HL-60 (cell line): ENCODE measurements around the gene GLCE.

Experiments
- DNase-seq, 2 experiments: peaks; one replicate each; pipeline ENCODE4 v3.0.0-alpha.2; 2010 to 2020; ENCODE audit warnings: low read depth in 1 of 2, low spot score in 1 of 2
- H3K27ac ChIP-seq: fragments of 250-450 bp; sonication (Bioruptor Pico); replicated peaks from 2 replicates; pipeline ENCODE4 v1.5.1; 2020; ENCODE audit warnings: mild to moderate bottlenecking, moderate library complexity
- H3K27me3 ChIP-seq: fragments of 250-450 bp; sonication (Bioruptor Pico); 2 replicates; pipeline ENCODE4 v1.5.1; 2021; ENCODE audit warnings: mild to moderate bottlenecking, moderate library complexity; ENCODE audit not compliant: insufficient read depth, poor library complexity, severe bottlenecking
- H3K4me3 ChIP-seq: replicated peaks from 2 replicates; pipeline ENCODE4 v1.5.1; 2011; ENCODE audit warnings: mild to moderate bottlenecking, control low read depth, low read length; ENCODE audit not compliant: insufficient read depth
- GABPA ChIP-seq: IDR thresholded peaks from 2 replicates; pipeline ENCODE4 v1.6.1; 2012; ENCODE audit warnings: low read depth
- POLR2AphosphoS5 ChIP-seq: IDR thresholded peaks from 2 replicates; pipeline ENCODE4 v1.6.1; 2012; ENCODE audit warnings: low read depth
- SPI1 ChIP-seq: IDR thresholded peaks from 2 replicates; pipeline ENCODE4 v1.6.1; 2012; ENCODE audit warnings: low read depth, mild to moderate bottlenecking, borderline replicate concordance
- TF ChIP-seq, protein P1 (sequence below): IDR thresholded peaks from 2 replicates; pipeline ENCODE4 v1.6.1; 2012; ENCODE audit warnings: low read depth; ENCODE audit not compliant: insufficient replicate concordance
- TF ChIP-seq, protein P2 (sequence below): IDR thresholded peaks from one replicate; pipeline ENCODE4 v1.5.1; 2011; ENCODE audit warnings: low read length, control low read depth, inconsistent platforms; ENCODE audit not compliant: insufficient read depth

GLCE gene

DNA sequence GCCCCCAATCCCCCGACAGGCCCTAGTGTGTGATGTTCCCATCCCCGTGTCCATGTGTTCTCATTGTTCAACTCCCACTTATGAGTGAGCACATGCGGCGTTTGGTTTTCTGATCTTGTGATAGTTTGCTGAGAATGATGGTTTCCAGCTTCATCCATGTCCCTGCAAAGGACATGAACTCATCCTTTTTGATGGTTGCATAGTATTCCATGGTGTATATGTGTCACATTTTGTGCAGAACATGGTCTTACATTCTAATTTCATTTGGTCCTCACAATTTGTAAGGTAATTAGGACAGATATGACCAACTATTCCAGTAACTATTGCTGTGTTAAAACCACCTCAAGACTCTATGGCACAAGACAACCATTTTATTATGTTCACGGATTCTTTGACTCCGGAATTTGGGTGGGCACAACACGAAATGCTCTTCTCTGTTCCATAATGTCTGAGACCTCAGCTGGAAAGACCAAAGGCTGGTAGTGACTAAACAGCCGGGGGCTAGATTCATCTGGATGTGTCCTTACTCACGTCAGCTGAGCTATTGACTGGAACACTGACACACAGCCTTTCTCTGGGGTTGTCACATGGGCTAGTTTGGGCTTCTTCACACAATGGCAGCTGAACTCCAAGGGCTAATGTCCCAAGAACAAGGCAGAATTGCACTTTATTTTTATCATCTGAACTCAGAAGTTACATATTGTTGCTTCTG, 13.6 kb upstream of the GLCE start:
- Histone ChIP-seq H3K27ac (no peak overlapping the region), H3K4me3 (no peak overlapping the region), H3K27me3 (peaks cover 8% of the 10 kb centered on the region)
- TF ChIP-seq, protein P1, sequence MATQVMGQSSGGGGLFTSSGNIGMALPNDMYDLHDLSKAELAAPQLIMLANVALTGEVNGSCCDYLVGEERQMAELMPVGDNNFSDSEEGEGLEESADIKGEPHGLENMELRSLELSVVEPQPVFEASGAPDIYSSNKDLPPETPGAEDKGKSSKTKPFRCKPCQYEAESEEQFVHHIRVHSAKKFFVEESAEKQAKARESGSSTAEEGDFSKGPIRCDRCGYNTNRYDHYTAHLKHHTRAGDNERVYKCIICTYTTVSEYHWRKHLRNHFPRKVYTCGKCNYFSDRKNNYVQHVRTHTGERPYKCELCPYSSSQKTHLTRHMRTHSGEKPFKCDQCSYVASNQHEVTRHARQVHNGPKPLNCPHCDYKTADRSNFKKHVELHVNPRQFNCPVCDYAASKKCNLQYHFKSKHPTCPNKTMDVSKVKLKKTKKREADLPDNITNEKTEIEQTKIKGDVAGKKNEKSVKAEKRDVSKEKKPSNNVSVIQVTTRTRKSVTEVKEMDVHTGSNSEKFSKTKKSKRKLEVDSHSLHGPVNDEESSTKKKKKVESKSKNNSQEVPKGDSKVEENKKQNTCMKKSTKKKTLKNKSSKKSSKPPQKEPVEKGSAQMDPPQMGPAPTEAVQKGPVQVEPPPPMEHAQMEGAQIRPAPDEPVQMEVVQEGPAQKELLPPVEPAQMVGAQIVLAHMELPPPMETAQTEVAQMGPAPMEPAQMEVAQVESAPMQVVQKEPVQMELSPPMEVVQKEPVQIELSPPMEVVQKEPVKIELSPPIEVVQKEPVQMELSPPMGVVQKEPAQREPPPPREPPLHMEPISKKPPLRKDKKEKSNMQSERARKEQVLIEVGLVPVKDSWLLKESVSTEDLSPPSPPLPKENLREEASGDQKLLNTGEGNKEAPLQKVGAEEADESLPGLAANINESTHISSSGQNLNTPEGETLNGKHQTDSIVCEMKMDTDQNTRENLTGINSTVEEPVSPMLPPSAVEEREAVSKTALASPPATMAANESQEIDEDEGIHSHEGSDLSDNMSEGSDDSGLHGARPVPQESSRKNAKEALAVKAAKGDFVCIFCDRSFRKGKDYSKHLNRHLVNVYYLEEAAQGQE, result no peak
- no peak for TF ChIP-seq SPI1
- TF ChIP-seq GABPA, result no peak
- no peak for TF ChIP-seq POLR2AphosphoS5
- TF ChIP-seq, protein P2, sequence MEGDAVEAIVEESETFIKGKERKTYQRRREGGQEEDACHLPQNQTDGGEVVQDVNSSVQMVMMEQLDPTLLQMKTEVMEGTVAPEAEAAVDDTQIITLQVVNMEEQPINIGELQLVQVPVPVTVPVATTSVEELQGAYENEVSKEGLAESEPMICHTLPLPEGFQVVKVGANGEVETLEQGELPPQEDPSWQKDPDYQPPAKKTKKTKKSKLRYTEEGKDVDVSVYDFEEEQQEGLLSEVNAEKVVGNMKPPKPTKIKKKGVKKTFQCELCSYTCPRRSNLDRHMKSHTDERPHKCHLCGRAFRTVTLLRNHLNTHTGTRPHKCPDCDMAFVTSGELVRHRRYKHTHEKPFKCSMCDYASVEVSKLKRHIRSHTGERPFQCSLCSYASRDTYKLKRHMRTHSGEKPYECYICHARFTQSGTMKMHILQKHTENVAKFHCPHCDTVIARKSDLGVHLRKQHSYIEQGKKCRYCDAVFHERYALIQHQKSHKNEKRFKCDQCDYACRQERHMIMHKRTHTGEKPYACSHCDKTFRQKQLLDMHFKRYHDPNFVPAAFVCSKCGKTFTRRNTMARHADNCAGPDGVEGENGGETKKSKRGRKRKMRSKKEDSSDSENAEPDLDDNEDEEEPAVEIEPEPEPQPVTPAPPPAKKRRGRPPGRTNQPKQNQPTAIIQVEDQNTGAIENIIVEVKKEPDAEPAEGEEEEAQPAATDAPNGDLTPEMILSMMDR, result no peak
- DNase-seq, result no peak

DNA sequence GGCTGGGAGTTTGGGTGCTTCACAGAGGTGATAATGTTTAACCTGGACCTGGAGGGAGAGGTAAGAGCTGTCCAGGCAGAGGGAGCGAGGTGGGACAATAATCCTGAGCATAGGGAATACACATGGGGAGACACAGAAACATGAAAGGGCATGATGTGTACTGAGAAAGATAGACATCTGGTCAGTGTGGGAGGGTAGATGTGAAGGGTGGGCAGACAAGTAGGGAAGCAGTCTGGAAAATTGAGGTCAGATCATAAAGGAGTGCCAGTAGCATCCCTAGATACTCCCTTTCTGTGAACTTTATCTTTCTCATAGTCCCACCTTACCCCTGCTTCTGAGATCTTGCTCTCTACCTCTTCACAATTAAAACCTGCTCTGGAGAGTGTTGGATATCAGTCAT, 12.0 kb upstream of the GLCE start:
- DNase-seq, result no peak
- TF ChIP-seq, protein P2, result no peak
- TF ChIP-seq, protein P1, result no peak
- TF ChIP-seq POLR2AphosphoS5 (no peak), GABPA (no peak), SPI1 (no peak)
- Histone ChIP-seq H3K4me3 (no peak overlapping the region), H3K27ac (no peak overlapping the region), H3K27me3 (peaks cover 8% of the 10 kb centered on the region)

DNA sequence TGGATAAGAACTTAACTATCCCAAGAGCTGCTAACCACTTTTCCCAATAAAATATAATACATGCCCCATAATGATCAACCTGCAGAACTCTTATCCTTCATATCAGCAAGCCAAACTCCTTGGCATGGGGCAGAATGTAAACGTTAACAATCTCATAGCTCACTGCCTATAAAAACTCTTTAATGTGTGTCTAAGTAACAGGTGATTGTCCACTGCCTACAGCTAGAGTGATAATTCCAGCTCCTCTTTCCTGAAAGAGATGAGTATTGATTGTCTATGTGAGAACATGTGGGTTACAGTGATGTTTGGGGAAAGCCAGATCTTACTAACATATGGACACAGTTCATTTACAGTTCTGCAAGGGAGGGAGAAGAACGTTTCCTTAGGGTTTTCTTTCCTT, 11.3 kb upstream of the GLCE start:
- TF ChIP-seq, protein P1, result no peak
- TF ChIP-seq, protein P2, result no peak
- no peak for TF ChIP-seq GABPA
- Histone ChIP-seq H3K27me3 (peaks cover 8% of the 10 kb centered on the region), H3K27ac (no peak overlapping the region), H3K4me3 (no peak overlapping the region)
- DNase-seq, result no peak
